ENCODE measurements around the gene UBC. TPM values are rescaled to one million over a fixed set of nuclear protein-coding genes. Genes with fewer than 3 reads are reported as not detected.

Gene UBC
- total RNA-seq, 1 experiment from 2014 or later = 1,259 TPM

GRCh38 chr12:124947561-124948398 is 33.3 kb upstream of the UBC start:
- Histone ChIP-seq H3K9ac (ENCODE audit: low read length) (no peak overlapping the region), H3K36me3 (ENCODE audit: control insufficient read depth in 1 of 2, insufficient read depth in 2 of 2, low read length in 2 of 2) (peaks cover 5 to 23% of the 10 kb centered on the region in 2 experiments; a peak in 3 of 4 replicates), H4K20me1 (ENCODE audit: insufficient read depth) (no peaks in the 10 kb centered on the region), H3K27me3 (ENCODE audit: insufficient read depth, low read length) (no peaks in the 10 kb centered on the region), H3K4me3 (replicated peaks in 1 of 2; ENCODE audit: low read depth in 1 of 2, low read length in 2 of 2) (no peak overlapping the region), H3K4me2 (ENCODE audit: low read length) (no peak overlapping the region), H3K4me1 (ENCODE audit: control insufficient read depth in 1 of 2, insufficient read depth in 2 of 2, low read length in 2 of 2) (no peaks in the 10 kb centered on the region), H3K27ac (ENCODE audit: low read depth, low read length) (no peak overlapping the region), H3K9me3 (ENCODE audit: control insufficient read depth in 1 of 2, insufficient read depth in 1 of 2, low read depth in 1 of 2, low read length in 2 of 2) (no peaks in the 10 kb centered on the region), H3K79me2 (ENCODE audit: insufficient read depth, low read length) (no peaks in the 10 kb centered on the region), H2AFZ (ENCODE audit: low read depth, low read length, poor library complexity, severe bottlenecking) (no peak overlapping the region), H3K9me2 (ENCODE audit: insufficient read depth) (no peaks in the 10 kb centered on the region)
- CTCF ChIA-PET = no interaction called here
- ATAC-seq = no peak
- no peak for DNase-seq (ENCODE audit: low read depth, low spot score)
- intact Hi-C loops (cut with micrococcal nuclease) = no loop called here
- RAD21 ChIA-PET (ENCODE audit: low non-redundant PET in 1 of 2, low total read pairs in 2 of 2, uncharacterized antibody in 2 of 2, unreplicated experiment in 2 of 2) = no interaction called here
- POLR2A ChIA-PET = no interaction called here
- TF ChIP-seq REST (IDR thresholded peaks at IDR 0.05; ENCODE audit: low read depth) (no peak), ZBTB33 (IDR thresholded peaks at IDR 0.05; ENCODE audit: extremely low read depth, insufficient replicate concordance, low read length) (no peak), ZNF274 (IDR thresholded peaks at IDR 0.05; ENCODE audit: low read depth, low read length) (no peak), ATF3 (IDR thresholded peaks at IDR 0.05) (no peak), ZFX (IDR thresholded peaks at IDR 0.05) (no peak), POLR2A (IDR thresholded peaks at IDR 0.05; ENCODE audit: borderline replicate concordance, extremely low read depth, insufficient read depth, insufficient read length) (no peak), CBX3 (IDR thresholded peaks at IDR 0.05; ENCODE audit: low read depth) (no peak), EZH2 (IDR thresholded peaks at IDR 0.05) (no peak), ELF1 (IDR thresholded peaks at IDR 0.05; ENCODE audit: borderline replicate concordance, low read depth) (no peak), JUND (IDR thresholded peaks at IDR 0.05) (no peak), MAX (IDR thresholded peaks at IDR 0.05) (no peak), SP1 (IDR thresholded peaks at IDR 0.05; ENCODE audit: low read depth) (no peak), CEBPB (IDR thresholded peaks at IDR 0.05; ENCODE audit: low read depth) (no peak), EZH2phosphoT487 (IDR thresholded peaks at IDR 0.05; ENCODE audit: borderline replicate concordance) (no peak), EGR1 (IDR thresholded peaks at IDR 0.05; ENCODE audit: low read depth) (no peak), FOSL1 (IDR thresholded peaks at IDR 0.05; ENCODE audit: low read depth) (no peak), TCF7L2 (IDR thresholded peaks at IDR 0.05; ENCODE audit: borderline replicate concordance, extremely low read depth, insufficient read depth, insufficient read length) (no peak), SIN3A (IDR thresholded peaks at IDR 0.05; ENCODE audit: low read depth) (no peak), POLR2AphosphoS5 (IDR thresholded peaks at IDR 0.05; ENCODE audit: low read depth, low read length) (no peak)
- TF ChIP-seq, protein P1, sequence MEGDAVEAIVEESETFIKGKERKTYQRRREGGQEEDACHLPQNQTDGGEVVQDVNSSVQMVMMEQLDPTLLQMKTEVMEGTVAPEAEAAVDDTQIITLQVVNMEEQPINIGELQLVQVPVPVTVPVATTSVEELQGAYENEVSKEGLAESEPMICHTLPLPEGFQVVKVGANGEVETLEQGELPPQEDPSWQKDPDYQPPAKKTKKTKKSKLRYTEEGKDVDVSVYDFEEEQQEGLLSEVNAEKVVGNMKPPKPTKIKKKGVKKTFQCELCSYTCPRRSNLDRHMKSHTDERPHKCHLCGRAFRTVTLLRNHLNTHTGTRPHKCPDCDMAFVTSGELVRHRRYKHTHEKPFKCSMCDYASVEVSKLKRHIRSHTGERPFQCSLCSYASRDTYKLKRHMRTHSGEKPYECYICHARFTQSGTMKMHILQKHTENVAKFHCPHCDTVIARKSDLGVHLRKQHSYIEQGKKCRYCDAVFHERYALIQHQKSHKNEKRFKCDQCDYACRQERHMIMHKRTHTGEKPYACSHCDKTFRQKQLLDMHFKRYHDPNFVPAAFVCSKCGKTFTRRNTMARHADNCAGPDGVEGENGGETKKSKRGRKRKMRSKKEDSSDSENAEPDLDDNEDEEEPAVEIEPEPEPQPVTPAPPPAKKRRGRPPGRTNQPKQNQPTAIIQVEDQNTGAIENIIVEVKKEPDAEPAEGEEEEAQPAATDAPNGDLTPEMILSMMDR (IDR thresholded peaks at IDR 0.05 in 2 of 3, conservative IDR thresholded peaks at IDR 0.05 in 1 of 3; ENCODE audit: borderline replicate concordance in 1 of 3, insufficient read depth in 1 of 3, low read depth in 2 of 3, low read length in 2 of 3) = no peak
- BruUV-seq (replicated peaks) = no TSS peak
